GM19099 (cell line): ENCODE results near the gene SLC1A2.

Experiments
- POLR2A ChIP-seq: IDR thresholded peaks from 3 replicates; pipeline ENCODE4 v1.6.1; 2011; ENCODE audit warnings: low read depth; ENCODE audit not compliant: insufficient read length; ENCODE audit errors: extremely low read depth

The SLC1A2 gene

GRCh38 chr11:35418282-35419183 lies 825 bp downstream of the SLC1A2 start:
- TF ChIP-seq POLR2A, result no peak

GRCh38 chr11:35415487-35415886 lies 3.9 kb downstream of the SLC1A2 start:
- TF ChIP-seq POLR2A, result no peak

DNA sequence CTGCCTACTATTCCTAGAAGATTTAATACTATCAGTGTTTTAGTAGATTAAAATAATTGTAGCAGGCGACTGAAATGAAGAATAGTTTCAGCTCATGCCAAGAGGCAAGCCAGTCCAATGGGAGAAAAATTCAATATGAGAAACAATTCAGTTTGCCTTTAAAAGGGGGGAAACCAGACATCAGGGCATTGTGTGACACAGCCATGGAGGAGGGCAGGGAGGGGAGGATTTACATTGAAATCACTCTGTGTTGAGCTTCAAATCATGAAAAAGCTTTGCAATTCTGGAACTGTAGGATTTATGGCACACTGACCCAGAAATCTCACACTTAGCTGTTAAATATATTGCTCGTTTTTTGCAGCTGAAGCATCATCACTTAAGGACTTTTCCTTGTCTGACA lies 4.6 kb downstream of the SLC1A2 start:
- no peak for TF ChIP-seq POLR2A

DNA sequence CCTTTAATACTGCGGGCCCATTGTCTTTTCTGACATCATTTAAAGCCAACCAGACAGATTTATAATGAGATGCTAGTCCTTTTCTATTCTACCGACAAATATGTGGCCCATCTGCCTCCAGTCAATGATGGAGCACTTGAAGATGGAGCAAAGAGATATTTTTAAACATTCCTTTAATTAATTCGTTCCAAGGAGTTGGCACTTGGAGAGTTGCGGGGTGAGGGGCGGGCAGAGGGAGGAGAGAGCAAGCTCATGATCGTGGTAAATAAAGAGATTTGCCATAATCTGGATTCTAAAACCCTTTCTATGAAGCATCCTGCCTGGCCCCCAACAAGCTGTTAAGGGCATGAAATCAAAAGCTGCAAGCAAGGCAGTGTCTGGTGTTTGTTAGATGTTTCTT lies 5.0 kb downstream of the SLC1A2 start:
- no peak for TF ChIP-seq POLR2A

DNA sequence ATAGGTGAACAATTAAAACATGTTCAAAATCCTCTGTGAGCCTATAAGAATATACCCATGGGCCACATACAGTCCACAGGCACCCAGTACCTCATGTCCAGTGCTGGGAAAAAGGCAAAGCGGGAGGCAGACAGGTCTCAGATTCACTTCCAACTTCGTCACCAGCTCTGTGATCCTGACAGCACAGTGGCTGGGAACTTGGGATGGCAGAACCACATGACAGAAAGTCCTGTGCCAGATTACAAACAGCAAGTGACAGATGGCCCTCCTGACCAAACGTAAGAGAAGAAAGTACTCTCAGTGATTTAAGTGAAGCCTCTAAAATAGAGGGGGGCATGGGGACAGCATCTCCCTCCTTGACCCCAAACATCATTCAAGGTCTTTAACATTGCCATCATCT lies 5.8 kb downstream of the SLC1A2 start:
- TF ChIP-seq POLR2A, result no peak

DNA sequence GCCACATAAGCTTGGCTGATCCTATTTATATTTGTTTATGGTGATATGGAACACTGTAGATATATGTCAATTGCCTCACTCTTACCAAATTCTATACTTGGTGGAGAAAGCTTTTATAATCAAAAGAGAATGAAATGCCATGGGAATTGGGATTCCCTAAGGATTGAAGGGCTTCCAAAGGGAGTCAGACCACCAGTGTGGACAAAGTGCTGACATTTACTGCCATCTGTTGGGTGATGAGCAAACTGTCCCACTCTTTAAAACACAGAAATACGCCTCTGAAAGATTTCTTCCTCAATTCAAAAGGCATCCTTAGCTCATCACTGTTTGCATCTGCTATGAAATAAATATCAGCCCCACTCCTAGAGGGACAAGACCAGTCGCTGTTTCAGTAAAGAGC lies 7.1 kb downstream of the SLC1A2 start:
- no peak for TF ChIP-seq POLR2A

DNA sequence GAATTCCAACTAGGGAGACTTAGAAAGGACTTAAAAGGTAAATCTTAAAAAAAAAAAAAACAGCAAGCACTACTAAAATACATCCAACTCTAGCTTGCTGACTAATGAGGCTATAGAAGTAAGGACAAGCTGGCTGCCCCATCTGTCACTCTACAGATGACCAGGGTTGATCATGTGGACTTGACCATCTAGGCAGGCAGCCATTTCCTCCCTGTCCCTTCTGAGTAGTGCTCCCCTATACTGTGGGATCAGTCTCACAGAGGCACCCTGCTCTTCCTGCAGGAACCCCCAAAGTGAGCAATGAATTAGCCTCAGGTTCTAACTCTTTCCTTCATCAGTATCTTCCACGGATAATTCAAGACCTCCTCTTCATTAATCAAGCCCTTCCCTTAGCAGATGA lies 12.3 kb downstream of the SLC1A2 start:
- no peak for TF ChIP-seq POLR2A

DNA sequence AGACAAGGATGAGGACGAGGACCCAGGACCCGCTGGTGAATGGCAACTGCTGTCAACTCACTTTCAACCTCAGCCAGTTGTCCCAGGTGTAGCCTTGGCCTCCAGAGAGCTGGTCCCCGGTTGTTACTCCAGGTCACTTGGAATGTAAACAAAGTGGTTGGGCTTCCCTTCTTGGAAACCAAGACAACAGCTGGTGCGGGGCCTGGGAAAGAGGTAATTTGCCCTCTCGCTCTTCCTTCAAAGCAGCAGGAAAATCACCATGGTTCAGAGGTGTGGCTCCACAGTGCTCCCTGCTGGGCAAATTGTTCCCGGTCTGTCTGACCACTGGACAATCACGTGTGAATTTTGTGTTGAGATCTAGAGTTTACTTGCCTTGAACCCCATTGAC lies 15.0 kb downstream of the SLC1A2 start:
- no peak for TF ChIP-seq POLR2A

DNA sequence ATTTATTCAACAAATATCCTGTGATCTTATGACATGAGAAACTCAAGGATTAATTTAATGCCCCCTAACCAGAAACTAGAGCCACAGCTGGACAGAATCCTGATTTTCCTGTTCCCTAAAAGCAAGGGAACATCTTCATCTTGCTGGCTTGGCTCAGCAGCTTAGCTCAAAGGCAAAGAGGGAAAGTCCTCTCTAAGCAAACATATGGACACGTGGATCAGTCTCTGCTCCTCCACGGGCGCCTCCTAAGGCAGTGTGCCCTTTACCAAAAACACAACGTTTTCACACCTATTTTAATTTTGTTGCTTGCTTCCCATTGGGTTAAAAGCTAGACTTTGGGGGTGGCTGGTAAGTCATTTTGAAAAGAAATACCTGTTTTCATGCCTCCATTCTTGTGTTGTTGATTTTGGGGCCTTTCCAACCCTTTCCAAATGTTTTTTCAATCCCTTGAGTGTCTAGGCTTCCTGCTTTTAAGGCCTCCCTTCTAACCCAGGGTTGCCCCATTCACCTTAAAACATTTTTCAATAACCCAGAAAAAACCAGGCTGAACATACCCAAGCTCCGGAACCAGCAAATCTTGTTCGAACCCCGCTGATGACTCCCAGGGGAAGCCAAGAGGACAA lies 15.5 kb downstream of the SLC1A2 start:
- no peak for TF ChIP-seq POLR2A

DNA sequence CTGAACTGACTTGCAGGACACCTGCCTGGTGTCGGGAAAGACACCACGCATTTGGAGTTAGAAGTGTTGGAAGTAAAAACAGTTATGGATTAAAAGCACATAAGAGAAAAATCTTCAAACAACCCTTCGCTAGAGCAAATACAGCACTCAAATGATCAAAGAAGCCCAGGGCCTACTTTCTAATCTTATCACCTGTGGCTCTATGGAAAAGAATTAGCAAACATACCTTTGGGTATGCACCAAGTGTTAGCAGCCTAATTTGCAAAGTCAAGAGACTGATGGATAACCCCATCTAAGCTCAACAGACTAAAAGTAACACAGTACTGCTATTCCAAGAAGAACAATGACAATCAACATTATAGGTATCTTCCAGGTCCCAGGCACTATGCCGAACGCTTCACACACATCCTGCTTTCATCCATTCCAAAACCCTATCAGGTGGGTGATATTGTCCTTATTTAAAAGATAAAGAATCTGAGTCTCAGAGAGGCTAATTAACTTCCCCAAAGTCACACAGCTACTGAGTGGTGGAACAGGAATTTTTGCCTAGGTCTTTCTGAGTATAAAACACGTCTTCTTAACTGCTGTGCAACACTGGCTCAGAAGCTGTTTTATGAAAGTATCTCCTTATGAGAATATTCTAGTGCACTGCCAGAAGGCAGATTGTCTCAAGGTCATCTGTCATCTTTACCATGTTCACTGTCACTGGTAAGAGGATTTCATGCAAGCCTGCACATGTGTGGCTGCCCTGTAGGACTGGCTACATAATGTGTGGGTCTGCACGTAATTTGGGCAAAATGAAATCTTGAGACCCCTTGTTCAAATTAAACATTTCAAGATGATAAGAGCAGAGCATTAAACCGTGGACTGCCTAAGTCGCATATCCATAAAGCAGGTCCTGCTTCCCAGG lies 16.4 kb downstream of the SLC1A2 start:
- no peak for TF ChIP-seq POLR2A

GRCh38 chr11:35398881-35399280 lies 20.5 kb downstream of the SLC1A2 start:
- TF ChIP-seq POLR2A, result no peak

DNA sequence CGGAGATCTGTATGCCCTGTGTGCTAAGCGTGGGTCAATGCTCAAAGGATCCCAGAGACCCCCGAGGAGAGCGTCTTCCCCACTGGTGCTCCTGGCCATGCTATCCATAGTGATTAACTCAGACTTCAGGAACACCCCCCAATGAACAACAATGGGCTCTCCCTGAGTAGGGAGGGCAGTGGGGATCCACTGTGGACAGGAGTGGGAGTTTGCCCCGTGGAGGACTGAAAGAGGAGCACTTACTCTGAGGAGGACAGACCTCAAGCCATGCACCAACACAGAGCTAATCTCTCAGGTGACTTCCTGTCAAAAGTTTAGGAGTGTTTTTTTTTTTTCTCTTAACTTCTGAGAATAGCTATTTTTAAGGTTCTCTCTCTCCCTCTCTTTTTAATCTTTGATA lies 24.4 kb downstream of the SLC1A2 start:
- no peak for TF ChIP-seq POLR2A

GRCh38 chr11:35393098-35393497 lies 26.3 kb downstream of the SLC1A2 start:
- no peak for TF ChIP-seq POLR2A

- TF ChIP-seq POLR2A, result no peak
Observed at GRCh38 chr11:35391922-35392688, 27.3 kb downstream of the SLC1A2 start.

GRCh38 chr11:35390737-35391682 lies 28.3 kb downstream of the SLC1A2 start:
- TF ChIP-seq POLR2A, result no peak
